H1 (cell line): Measurements from ENCODE around the gene RASL10A. TPM values are rescaled to one million over a fixed set of nuclear protein-coding genes. Genes with fewer than 3 reads are reported as not detected.

ENCODE experiments used
- CTCF ChIA-PET: fragments of 300-600 bp; sonication (Branson Sonifier 250); formaldehyde crosslinking; loops from one replicate; lab custom pipeline; 2021; ENCODE audit not compliant: partially characterized antibody; lab: Charles Lee
- POLR2A ChIA-PET: fragments of 300-600 bp; sonication (Branson Sonifier 250); formaldehyde crosslinking; loops from one replicate; lab custom pipeline; 2021; ENCODE audit warnings: inconsistent platforms; ENCODE audit not compliant: partially characterized antibody; lab: Charles Lee
- DNase-seq, 2 experiments: peaks; one replicate each; pipeline versions ENCODE4 v3.0.0 to v3.0.0-alpha.2; 2010 to 2022; ENCODE audit warnings: low spot score in 2 of 2, low read depth in 1 of 2, mixed read lengths in 1 of 2
- FAIRE-seq: peaks from 2 replicates; lab custom pipeline; 2011; peaks lifted over from hg19 to GRCh38; lab: Jason Lieb, UNC
- H2AFZ ChIP-seq: 2 replicates; pipeline ENCODE4 v1.8.1; 2012; ENCODE audit warnings: low read length, inconsistent platforms
- H2AK5ac ChIP-seq: 2 replicates; pipeline ENCODE4 v1.6.1; 2013; ENCODE audit warnings: low read depth, low read length
- H2BK120ac ChIP-seq: replicated peaks from 2 replicates; pipeline ENCODE3; 2013; ENCODE audit warnings: low read depth, low read length, inconsistent platforms
- H2BK12ac ChIP-seq: 2 replicates; pipeline ENCODE4 v1.6.1; 2013; ENCODE audit warnings: low read depth, low read length
- H2BK15ac ChIP-seq: 2 replicates; pipeline ENCODE4 v1.6.1; 2013; ENCODE audit warnings: low read length
- H2BK20ac ChIP-seq: 2 replicates; pipeline ENCODE4 v1.6.1; 2013; ENCODE audit warnings: low read length
- H2BK5ac ChIP-seq: 2 replicates; pipeline ENCODE4 v1.6.1; 2013; ENCODE audit warnings: low read depth, low read length
- H3K14ac ChIP-seq: 2 replicates; pipeline ENCODE4 v1.6.1; 2013; ENCODE audit warnings: inconsistent platforms; ENCODE audit not compliant: insufficient read length
- H3K18ac ChIP-seq: 2 replicates; pipeline ENCODE4 v1.6.1; 2013; ENCODE audit warnings: low read length; ENCODE audit errors: extremely low read depth
- H3K23ac ChIP-seq: 2 replicates; pipeline ENCODE4 v1.6.1; 2013; ENCODE audit warnings: inconsistent platforms; ENCODE audit not compliant: insufficient read length
- H3K23me2 ChIP-seq: 2 replicates; pipeline ENCODE4 v1.6.1; 2013; ENCODE audit warnings: low read depth, low read length
- H3K27ac ChIP-seq: 2 replicates; pipeline ENCODE4 v1.6.1; 2011; ENCODE audit warnings: low read depth, low read length, inconsistent platforms
- H3K27me3 ChIP-seq, 4 experiments: replicated peaks in 1 of 4; 1 replicate in 1 of 4; 2 replicates in 3 of 4; pipeline versions ENCODE4 v1.6.1 to v1.8.1; 2011 to 2013; ENCODE audit warnings: low read length in 3 of 4, mild to moderate bottlenecking in 3 of 4, inconsistent platforms in 2 of 4, mixed read lengths in 2 of 4, moderate library complexity in 1 of 4; ENCODE audit not compliant: control insufficient read depth in 3 of 4, insufficient read depth in 3 of 4; ENCODE audit errors: extremely low read depth in 1 of 4
- H3K36me3 ChIP-seq, 4 experiments: 2 replicates each; pipeline versions ENCODE4 v1.6.1 to v1.8.1; 2011 to 2013; ENCODE audit warnings: mild to moderate bottlenecking in 4 of 4, low read length in 3 of 4, moderate library complexity in 2 of 4, control low read depth in 1 of 4, inconsistent platforms in 1 of 4; ENCODE audit not compliant: insufficient read depth in 4 of 4, control insufficient read depth in 2 of 4
- H3K4ac ChIP-seq: replicated peaks from 2 replicates; pipeline ENCODE3; 2013; ENCODE audit warnings: low read length, low read depth, mixed read lengths, inconsistent platforms; ENCODE audit not compliant: insufficient read length
- H3K4me1 ChIP-seq, 4 experiments: replicated peaks in 1 of 4; 1 replicate in 1 of 4; 2 replicates in 3 of 4; pipeline versions ENCODE4 v1.6.1 to v1.8.1; 2011 to 2013; ENCODE audit warnings: low read length in 3 of 4, inconsistent platforms in 2 of 4, mixed read lengths in 1 of 4; ENCODE audit not compliant: insufficient read depth in 4 of 4, control insufficient read depth in 3 of 4
- H3K4me2 ChIP-seq, 2 experiments: 2 replicates each; pipeline versions ENCODE4 v1.6.1 to v1.8.1; 2011 to 2013; ENCODE audit warnings: low read depth in 2 of 2, low read length in 2 of 2, control low read depth in 1 of 2, inconsistent platforms in 1 of 2, mild to moderate bottlenecking in 1 of 2; ENCODE audit not compliant: insufficient read depth in 1 of 2
- H3K4me3 ChIP-seq, 4 experiments: fragments of 200-600, 300-600 bp in 1 of 4; sonication (generic), shearing (Covaris generic), sonication (Bioruptor Twin) in 1 of 4; 2 replicates each; pipeline versions ENCODE4 v1.5.1 to v1.8.1; 2011 to 2016; ENCODE audit warnings: low read length in 4 of 4, low read depth in 3 of 4, control low read depth in 2 of 4, inconsistent platforms in 2 of 4, mild to moderate bottlenecking in 2 of 4, mixed read lengths in 1 of 4, moderate library complexity in 1 of 4; ENCODE audit not compliant: insufficient read depth in 2 of 4; ENCODE audit errors: extremely low read depth in 1 of 4
- H3K56ac ChIP-seq: replicated peaks from 2 replicates; pipeline ENCODE3; 2013; ENCODE audit warnings: low read depth, mild to moderate bottlenecking, mixed read lengths, low read length, inconsistent platforms; ENCODE audit not compliant: insufficient read length
- H3K79me1 ChIP-seq: 2 replicates; pipeline ENCODE4 v1.6.1; 2013; ENCODE audit warnings: low read depth, low read length, control low read depth
- H3K79me2 ChIP-seq, 2 experiments: 2 replicates each; pipeline versions ENCODE4 v1.6.1 to v1.8.1; 2012 to 2013; ENCODE audit warnings: low read length in 2 of 2, mild to moderate bottlenecking in 2 of 2, inconsistent platforms in 1 of 2; ENCODE audit not compliant: insufficient read depth in 2 of 2, control insufficient read depth in 1 of 2
- H3K9ac ChIP-seq, 4 experiments: replicated peaks in 1 of 4; 1 replicate in 1 of 4; 2 replicates in 3 of 4; pipeline versions ENCODE4 v1.6.1 to v1.8.1; 2011 to 2013; ENCODE audit warnings: low read depth in 3 of 4, low read length in 3 of 4, control low read depth in 2 of 4, mild to moderate bottlenecking in 2 of 4, moderate library complexity in 2 of 4, inconsistent platforms in 1 of 4; ENCODE audit errors: extremely low read depth in 1 of 4
- H3K9me3 ChIP-seq, 2 experiments: 2 replicates each; pipeline versions ENCODE4 v1.6.1 to v1.8.1; 2012 to 2013; ENCODE audit warnings: mild to moderate bottlenecking in 2 of 2, moderate library complexity in 2 of 2, control low read depth in 1 of 2, inconsistent platforms in 1 of 2, low read depth in 1 of 2, low read length in 1 of 2, mixed read lengths in 1 of 2; ENCODE audit not compliant: insufficient read depth in 2 of 2
- H4K20me1 ChIP-seq, 2 experiments: replicated peaks in 1 of 2; 2 replicates each; pipeline versions ENCODE3 to v1.8.1; 2011 to 2013; ENCODE audit warnings: inconsistent platforms in 2 of 2, low read length in 2 of 2, mild to moderate bottlenecking in 1 of 2; ENCODE audit not compliant: insufficient read depth in 2 of 2, control insufficient read depth in 1 of 2
- H4K5ac ChIP-seq: 2 replicates; pipeline ENCODE4 v1.6.1; 2013; ENCODE audit warnings: low read length, low read depth, mixed read lengths, inconsistent platforms; ENCODE audit not compliant: insufficient read length
- H4K8ac ChIP-seq: 2 replicates; pipeline ENCODE4 v1.8.0; 2013; ENCODE audit warnings: mild to moderate bottlenecking, moderate library complexity, low read length, inconsistent platforms; ENCODE audit not compliant: insufficient read depth; ENCODE audit errors: extremely low read depth
- H4K91ac ChIP-seq: replicated peaks from 2 replicates; pipeline ENCODE3; 2013; ENCODE audit warnings: low read length, mixed read lengths, inconsistent platforms; ENCODE audit not compliant: insufficient read length
- FOSL1 ChIP-seq: IDR thresholded peaks from 2 replicates; pipeline ENCODE4 v1.6.1; 2011; ENCODE audit warnings: mild to moderate bottlenecking, low read depth, low read length, moderate library complexity; ENCODE audit not compliant: insufficient read depth
- GABPA ChIP-seq: IDR thresholded peaks from 2 replicates; pipeline ENCODE4 v1.6.1; 2011; ENCODE audit warnings: mild to moderate bottlenecking, low read length, moderate library complexity, borderline replicate concordance; ENCODE audit not compliant: insufficient read depth
- MAFK ChIP-seq: IDR thresholded peaks from 2 replicates; pipeline ENCODE4 v1.6.1; 2012; ENCODE audit warnings: low read depth, mild to moderate bottlenecking, improper control_type of control experiment, low read length
- RBBP5 ChIP-seq: IDR thresholded peaks from 2 replicates; pipeline ENCODE4 v1.7.1; 2012; ENCODE audit warnings: low read depth, mild to moderate bottlenecking, inconsistent platforms, low read length, moderate library complexity, borderline replicate concordance
- RFX5 ChIP-seq: IDR thresholded peaks from 2 replicates; pipeline ENCODE4 v1.6.1; 2011; ENCODE audit warnings: low read depth, low read length, improper control_type of control experiment, borderline replicate concordance
- ZNF274 ChIP-seq: IDR thresholded peaks from 2 replicates; pipeline ENCODE4 v1.7.0; 2012; ENCODE audit warnings: low read length, borderline replicate concordance; ENCODE audit errors: extremely low read depth
- polyA plus RNA-seq, 7 experiments: library from polyadenylated mRNA; depleted of rRNA in 3 of 7; stranded (reverse) in 5 of 7; unstranded in 2 of 7; fragments of >200 nt in 5 of 7; fragments of 200-250 nt in 2 of 7; gene quantifications; 1 replicate in 5 of 7; 2 replicates in 1 of 7; 4 replicates in 1 of 7; pipeline versions ENCODE4 v1.2.1 to v1.2.3, GENCODE V29; 2011 to 2013; ENCODE audit warnings: missing spikeins in 2 of 7, mixed read lengths in 2 of 7
- total RNA-seq: library from RNA; stranded (reverse); fragmentation: NEBNext Ultra II Directional; extraction: Animal tissue kit (Norgen Biotek cat#: 25700); gene quantifications from 2 replicates; pipeline ENCODE4 v1.2.1, GENCODE V29; 2021

The RASL10A gene
- total and polyA plus RNA-seq, 2 of the 8 experiments (the other 6 are each of a cell fraction or from before 2014, with no cell fraction given), result 1.1 to 1.5 TPM

GRCh38 chr22:29323641-29324040 is 8.1 kb upstream of the RASL10A start:
- H3K36me3 ChIP-seq, result peaks cover 0 to 4% (median 2%) of the 10 kb centered on the region in 4 experiments; a peak in 3 of 8 replicates
- H4K5ac ChIP-seq, result no peak overlapping the region
- H3K4me2 ChIP-seq, result no peak overlapping the region
- no peaks in the 10 kb centered on the region for H3K79me2 ChIP-seq
- H2BK20ac ChIP-seq, result no peak overlapping the region
- H2BK15ac ChIP-seq, result no peak overlapping the region
- H2BK5ac ChIP-seq, result no peak overlapping the region
- no peak overlapping the region for H3K23ac ChIP-seq
- H3K4me3 ChIP-seq, result no peak overlapping the region
- no peak overlapping the region for H3K18ac ChIP-seq
- H4K20me1 ChIP-seq, result peaks cover 0 to 3% of the 10 kb centered on the region in 2 experiments
- H3K4me1 ChIP-seq, result no peaks in the 10 kb centered on the region
- H4K8ac ChIP-seq, result no peak overlapping the region
- TF ChIP-seq MAFK (no peak), RFX5 (no peak), GABPA (no peak), FOSL1 (no peak), RBBP5 (no peak), ZNF274 (no peak)
- CTCF ChIA-PET, result interaction anchor here (1.3 kb wide), 1 partner anchor 11 kb away, joined by 3 read pairs; no protein-coding TSS in a partner anchor
- no peaks in the 10 kb centered on the region for H3K27me3 ChIP-seq
- no peak overlapping the region for H2AFZ ChIP-seq
- H2BK120ac ChIP-seq, result no peak overlapping the region
- no peak overlapping the region for H2BK12ac ChIP-seq
- H3K27ac ChIP-seq, result no peak overlapping the region
- no peaks in the 10 kb centered on the region for H3K9me3 ChIP-seq
- POLR2A ChIA-PET, result no interaction called here
- no peak overlapping the region for H3K56ac ChIP-seq
- no peak for DNase-seq
- no peak overlapping the region for H3K9ac ChIP-seq
- no peak overlapping the region for H3K14ac ChIP-seq
- no peak for FAIRE-seq
- H3K23me2 ChIP-seq, result no peaks in the 10 kb centered on the region
- no peaks in the 10 kb centered on the region for H3K79me1 ChIP-seq
- H4K91ac ChIP-seq, result no peak overlapping the region
- no peak overlapping the region for H3K4ac ChIP-seq
- no peak overlapping the region for H2AK5ac ChIP-seq
